ENCODE measurements around the gene PTPRM. TPM values are rescaled to one million over a fixed set of nuclear protein-coding genes. Genes with fewer than 3 reads are reported as not detected.

Gene PTPRM
- total RNA-seq, 1 donor from 2014 or later = 65.5 TPM

GRCh38 chr18:7720395-7720794 is 153.3 kb downstream of the PTPRM start:
- DNase-seq (ENCODE audit: low read depth) = no peak
- no peaks in the 10 kb centered on the region for H3K27me3 ChIP-seq (ENCODE audit: control insufficient read depth, insufficient read depth, low read length)
- H3K36me3 ChIP-seq (ENCODE audit: control insufficient read depth, insufficient read depth, low read length) = no peaks in the 10 kb centered on the region
- no peak for TF ChIP-seq CTCF (IDR thresholded peaks at IDR 0.05; ENCODE audit: insufficient read depth, low read length, poor library complexity, severe bottlenecking)
- H3K4me3 ChIP-seq (ENCODE audit: low read depth, low read length) = no peak overlapping the region

GRCh38 chr18:7721532-7721931 is 154.4 kb downstream of the PTPRM start:
- H3K27me3 ChIP-seq (ENCODE audit: control insufficient read depth, insufficient read depth, low read length) = no peaks in the 10 kb centered on the region
- DNase-seq (ENCODE audit: low read depth) = no peak
- no peaks in the 10 kb centered on the region for H3K36me3 ChIP-seq (ENCODE audit: control insufficient read depth, insufficient read depth, low read length)
- TF ChIP-seq CTCF (IDR thresholded peaks at IDR 0.05; ENCODE audit: insufficient read depth, low read length, poor library complexity, severe bottlenecking) = no peak
- H3K4me3 ChIP-seq (ENCODE audit: low read depth, low read length) = no peak overlapping the region

- peak; percentile 14 for TF ChIP-seq CTCF (IDR thresholded peaks at IDR 0.05; ENCODE audit: insufficient read depth, low read length, poor library complexity, severe bottlenecking)
- Histone ChIP-seq H3K27me3 (ENCODE audit: control insufficient read depth, insufficient read depth, low read length) (no peaks in the 10 kb centered on the region), H3K36me3 (ENCODE audit: control insufficient read depth, insufficient read depth, low read length) (no peaks in the 10 kb centered on the region), H3K4me3 (ENCODE audit: low read depth, low read length) (no peak overlapping the region)
- DNase-seq (ENCODE audit: low read depth) = peak; percentile 32
Observed at GRCh38 chr18:7722955-7723354, 155.8 kb downstream of the PTPRM start.

- H3K36me3 ChIP-seq (ENCODE audit: control insufficient read depth, insufficient read depth, low read length) = no peaks in the 10 kb centered on the region
- no peak for DNase-seq (ENCODE audit: low read depth)
- H3K27me3 ChIP-seq (ENCODE audit: control insufficient read depth, insufficient read depth, low read length) = no peaks in the 10 kb centered on the region
- no peak for TF ChIP-seq CTCF (IDR thresholded peaks at IDR 0.05; ENCODE audit: insufficient read depth, low read length, poor library complexity, severe bottlenecking)
- no peak overlapping the region for H3K4me3 ChIP-seq (ENCODE audit: low read depth, low read length)
Observed at GRCh38 chr18:7723558-7723957, 156.4 kb downstream of the PTPRM start.

GRCh38 chr18:7725473-7725872 is 158.4 kb downstream of the PTPRM start:
- DNase-seq (ENCODE audit: low read depth) = no peak
- Histone ChIP-seq H3K36me3 (ENCODE audit: control insufficient read depth, insufficient read depth, low read length) (no peaks in the 10 kb centered on the region), H3K4me3 (ENCODE audit: low read depth, low read length) (no peak overlapping the region), H3K27me3 (ENCODE audit: control insufficient read depth, insufficient read depth, low read length) (no peaks in the 10 kb centered on the region)
- TF ChIP-seq CTCF (IDR thresholded peaks at IDR 0.05; ENCODE audit: insufficient read depth, low read length, poor library complexity, severe bottlenecking) = no peak

- TF ChIP-seq CTCF (IDR thresholded peaks at IDR 0.05; ENCODE audit: insufficient read depth, low read length, poor library complexity, severe bottlenecking) = no peak
- H3K4me3 ChIP-seq (ENCODE audit: low read depth, low read length) = no peak overlapping the region
- DNase-seq (ENCODE audit: low read depth) = no peak
- no peaks in the 10 kb centered on the region for H3K36me3 ChIP-seq (ENCODE audit: control insufficient read depth, insufficient read depth, low read length)
- H3K27me3 ChIP-seq (ENCODE audit: control insufficient read depth, insufficient read depth, low read length) = no peaks in the 10 kb centered on the region
Observed at GRCh38 chr18:7725897-7726296, 158.8 kb downstream of the PTPRM start.
